H9 (cell line): ENCODE measurements around the gene TREML4. TPM values are rescaled to one million over a fixed set of nuclear protein-coding genes. Genes with fewer than 3 reads are reported as not detected.

Experiments used
- DNase-seq: peaks from one replicate; pipeline ENCODE4 v3.0.0-alpha.2; 2017
- H2AFZ ChIP-seq: one replicate; pipeline ENCODE4 v1.6.1; 2013; ENCODE audit warnings: mild to moderate bottlenecking, low read length, control low read depth, moderate library complexity
- H2AK5ac ChIP-seq: 2 replicates; pipeline ENCODE4 v1.6.1; 2013; ENCODE audit warnings: low read length, control low read depth, mixed read lengths; ENCODE audit not compliant: insufficient read length
- H2BK120ac ChIP-seq: one replicate; pipeline ENCODE4 v1.6.1; 2013; ENCODE audit warnings: low read depth, mild to moderate bottlenecking, low read length, control low read depth, inconsistent platforms; ENCODE audit not compliant: poor library complexity, severe bottlenecking
- H2BK12ac ChIP-seq: 2 replicates; pipeline ENCODE4 v1.6.1; 2013; ENCODE audit warnings: low read length, control low read depth, mixed read lengths, low read depth; ENCODE audit not compliant: insufficient read length
- H2BK15ac ChIP-seq: 2 replicates; pipeline ENCODE4 v1.6.1; 2013; ENCODE audit warnings: low read depth, low read length, control low read depth
- H2BK20ac ChIP-seq: one replicate; pipeline ENCODE4 v1.6.1; 2013; ENCODE audit warnings: low read depth, mild to moderate bottlenecking, low read length, control low read depth, inconsistent platforms; ENCODE audit not compliant: poor library complexity, severe bottlenecking
- H2BK5ac ChIP-seq: 2 replicates; pipeline ENCODE4 v1.6.1; 2013; ENCODE audit warnings: low read length, control low read depth, mixed read lengths; ENCODE audit not compliant: insufficient read length
- H3K14ac ChIP-seq: 2 replicates; pipeline ENCODE4 v1.6.1; 2013; ENCODE audit warnings: low read length, control low read depth; ENCODE audit not compliant: insufficient read depth
- H3K18ac ChIP-seq: 2 replicates; pipeline ENCODE4 v1.6.1; 2013; ENCODE audit warnings: low read depth, mild to moderate bottlenecking, mixed read lengths, low read length, control low read depth; ENCODE audit not compliant: insufficient read length
- H3K23ac ChIP-seq: 2 replicates; pipeline ENCODE4 v1.6.1; 2013; ENCODE audit warnings: low read length, control low read depth, mixed read lengths, low read depth; ENCODE audit not compliant: insufficient read length
- H3K23me2 ChIP-seq: 2 replicates; pipeline ENCODE4 v1.6.1; 2013; ENCODE audit warnings: low read depth, mild to moderate bottlenecking, mixed read lengths, low read length, control low read depth; ENCODE audit not compliant: insufficient read length, poor library complexity, severe bottlenecking
- H3K27ac ChIP-seq: 2 replicates; pipeline ENCODE4 v1.5.1; 2013; ENCODE audit warnings: low read length, control low read depth, mixed read lengths, low read depth; ENCODE audit not compliant: insufficient read length
- H3K27me3 ChIP-seq: 2 replicates; pipeline ENCODE4 v1.6.1; 2013; ENCODE audit warnings: low read length, control low read depth, inconsistent platforms; ENCODE audit not compliant: insufficient read depth
- H3K4ac ChIP-seq: 2 replicates; pipeline ENCODE4 v1.6.1; 2013; ENCODE audit warnings: low read depth, mild to moderate bottlenecking, control low read depth, inconsistent platforms, low read length, moderate library complexity
- H3K4me1 ChIP-seq: 2 replicates; pipeline ENCODE4 v1.6.1; 2013; ENCODE audit warnings: low read length, control low read depth, inconsistent platforms; ENCODE audit not compliant: insufficient read depth
- H3K4me2 ChIP-seq: 2 replicates; pipeline ENCODE4 v1.6.1; 2013; ENCODE audit warnings: low read length, control low read depth, mixed read lengths; ENCODE audit not compliant: insufficient read length, insufficient read depth
- H3K56ac ChIP-seq: 2 replicates; pipeline ENCODE4 v1.6.1; 2013; ENCODE audit warnings: low read depth, mild to moderate bottlenecking, mixed read lengths, low read length, control low read depth; ENCODE audit not compliant: insufficient read length
- H3K79me1 ChIP-seq: 2 replicates; pipeline ENCODE4 v1.6.1; 2013; ENCODE audit warnings: low read depth, mild to moderate bottlenecking, moderate library complexity, low read length, control low read depth, inconsistent platforms; ENCODE audit not compliant: insufficient read depth, poor library complexity, severe bottlenecking
- H3K79me2 ChIP-seq: 2 replicates; pipeline ENCODE4 v1.6.1; 2013; ENCODE audit warnings: low read length, control low read depth, inconsistent platforms; ENCODE audit not compliant: insufficient read depth
- H3K9ac ChIP-seq: 2 replicates; pipeline ENCODE4 v1.6.1; 2013; ENCODE audit warnings: low read length, control low read depth, mixed read lengths; ENCODE audit not compliant: insufficient read length; ENCODE audit errors: extremely low read depth
- H3K9me3 ChIP-seq: one replicate; pipeline ENCODE4 v1.6.1; 2013; ENCODE audit warnings: low read depth, low read length, inconsistent platforms; ENCODE audit not compliant: control insufficient read depth
- H3T11ph ChIP-seq: one replicate; pipeline ENCODE4 v1.6.1; 2013; ENCODE audit warnings: mild to moderate bottlenecking, low read length, control low read depth, inconsistent platforms
- H4K20me1 ChIP-seq: one replicate; pipeline ENCODE4 v1.6.1; 2013; ENCODE audit not compliant: control insufficient read depth, insufficient read length, insufficient read depth
- H4K5ac ChIP-seq: 2 replicates; pipeline ENCODE4 v1.6.1; 2013; ENCODE audit warnings: low read depth, mild to moderate bottlenecking, mixed read lengths, low read length, control low read depth; ENCODE audit not compliant: insufficient read length
- H4K8ac ChIP-seq: replicated peaks from 2 replicates; pipeline ENCODE4 v1.6.1; 2013; ENCODE audit warnings: low read length, control low read depth, mixed read lengths, low read depth; ENCODE audit not compliant: insufficient read length
- H4K91ac ChIP-seq: 2 replicates; pipeline ENCODE4 v1.6.1; 2013; ENCODE audit warnings: low read depth, mild to moderate bottlenecking, moderate library complexity, mixed read lengths, low read length, control low read depth; ENCODE audit not compliant: insufficient read length
- H3K27ac Mint-ChIP-seq, 3 experiments: 2 replicates in 2 of 3; 3 replicates in 1 of 3; pipeline ENCODE4 v1.8.0; 2020 to 2021; ENCODE audit warnings: mixed read lengths in 3 of 3, mild to moderate bottlenecking in 1 of 3, moderate library complexity in 1 of 3
- H3K27me3 Mint-ChIP-seq: 2 replicates; pipeline ENCODE4 v1.8.0; 2021; ENCODE audit warnings: low read depth, mild to moderate bottlenecking, moderate library complexity, mixed read lengths
- H3K36me3 Mint-ChIP-seq, 3 experiments: 2 replicates in 2 of 3; 3 replicates in 1 of 3; pipeline ENCODE4 v1.8.0; 2020 to 2021; ENCODE audit warnings: low read depth in 3 of 3, mixed read lengths in 3 of 3; ENCODE audit not compliant: insufficient read depth in 1 of 3
- H3K4me1 Mint-ChIP-seq, 2 experiments: 2 replicates each; pipeline ENCODE4 v1.8.0; 2020; ENCODE audit warnings: mixed read lengths in 2 of 2
- H3K4me3 Mint-ChIP-seq, 2 experiments: 2 replicates in 1 of 2; 3 replicates in 1 of 2; pipeline ENCODE4 v1.8.0; 2020 to 2021; ENCODE audit warnings: mild to moderate bottlenecking in 2 of 2, mixed read lengths in 2 of 2, moderate library complexity in 1 of 2
- H3K9me3 Mint-ChIP-seq, 2 experiments: 2 replicates in 1 of 2; 3 replicates in 1 of 2; pipeline ENCODE4 v1.8.0; 2020; ENCODE audit warnings: mild to moderate bottlenecking in 2 of 2, mixed read lengths in 2 of 2, moderate library complexity in 1 of 2
- CTCF ChIP-seq: fragments of 200-600 bp; sonication (generic); conservative IDR thresholded peaks from 3 replicates; pipeline ENCODE4 v1.8.0; 2021; ENCODE audit warnings: antibody characterized with exemption, mild to moderate bottlenecking
- WGBS: extraction: QIAGEN DNeasy Blood & Tissue Kit; methylation state at CpG from one replicate; pipeline ENCODE4 v1.1.7; 2013; ENCODE audit warnings: missing lambda C conversion rate, low lambda C conversion rate, mixed read lengths; ENCODE audit not compliant: insufficient read length; ENCODE audit errors: extremely low coverage; 5-methylcytosine and 5-hydroxymethylcytosine counted together
- total RNA-seq: library from RNA; stranded (reverse); gene quantifications from 2 replicates; pipeline ENCODE4 v1.2.1, GENCODE V29; 2021

TREML4 gene
- total RNA-seq, 1 experiment from 2014 or later, result not detected

- Histone ChIP-seq H3K27me3 (no peaks in the 10 kb centered on the region), H3K14ac (no peak overlapping the region), H2AFZ (no peak overlapping the region), H3K4me1 (no peaks in the 10 kb centered on the region), H2BK120ac (no peak overlapping the region), H4K8ac (no peak overlapping the region), H4K91ac (no peak overlapping the region), H3K56ac (no peak overlapping the region), H3K23ac (no peak overlapping the region), H3K4me2 (no peak overlapping the region), H4K20me1 (no peaks in the 10 kb centered on the region), H3K27ac (no peak overlapping the region), H2BK5ac (no peak overlapping the region), H2BK15ac (no peak overlapping the region), H2AK5ac (no peak overlapping the region), H4K5ac (no peak overlapping the region), H3K4ac (no peak overlapping the region), H2BK20ac (no peak overlapping the region), H3K79me1 (no peaks in the 10 kb centered on the region), H3K79me2 (no peaks in the 10 kb centered on the region), H3K9ac (no peak overlapping the region), H3T11ph (no peak overlapping the region), H3K23me2 (no peaks in the 10 kb centered on the region), H3K9me3 (no peaks in the 10 kb centered on the region), H3K18ac (no peak overlapping the region), H2BK12ac (no peak overlapping the region)
- no peak for DNase-seq
- WGBS, result no CpG with 5 or more reads among the region's 5 CpGs
- no peak overlapping the region for H3K4me3 Mint-ChIP-seq
- no peaks in the 10 kb centered on the region; a peak in 3 of 7 replicates for H3K36me3 Mint-ChIP-seq
- H3K9me3 Mint-ChIP-seq, result peaks cover 14 to 21% of the 10 kb centered on the region in 2 experiments
- no peak overlapping the region for H3K27ac Mint-ChIP-seq
- TF ChIP-seq CTCF, result no peak
- H3K27me3 Mint-ChIP-seq, result peaks cover 13% of the 10 kb centered on the region
- 0 out of 4 replicates have a peak, but pooled peaks cover 0 to 2% of the 10 kb centered on the region in 2 experiments for H3K4me1 Mint-ChIP-seq
Measured at GRCh38 chr6:41215777-41216176, 12.4 kb upstream of the TREML4 start.
